Lower lobe of right lung (tissue), 2 donors: Measurements from ENCODE around the gene FGF11. TPM values are rescaled to one million over a fixed set of nuclear protein-coding genes. Genes with fewer than 3 reads are reported as not detected.

ENCODE experiments used
- ATAC-seq, 2 donors: fragments of 200-7000 bp; cut with Tn5 transposase; one replicate each; pipeline ENCODE4 v1.9.1; 2020 to 2022; ENCODE audit warnings: mild to moderate bottlenecking in 2 of 2, moderate library complexity in 2 of 2
- DNase-seq: peaks from one replicate; pipeline ENCODE4 v3.0.0-alpha.2; 2020
- H3K27ac ChIP-seq: fragments of 200-600 bp; one replicate; pipeline ENCODE4 v1.8.0; 2022
- H3K27me3 ChIP-seq: fragments of 200-600 bp; one replicate; pipeline ENCODE4 v1.8.0; 2022; ENCODE audit warnings: low read depth
- H3K36me3 ChIP-seq: fragments of 200-600 bp; one replicate; pipeline ENCODE4 v1.8.0; 2022; ENCODE audit warnings: mild to moderate bottlenecking
- H3K4me1 ChIP-seq: fragments of 200-600 bp; one replicate; pipeline ENCODE4 v1.8.0; 2022
- H3K4me3 ChIP-seq: fragments of 200-600 bp; one replicate; pipeline ENCODE4 v1.8.0; 2022; ENCODE audit warnings: mild to moderate bottlenecking
- H3K9me3 ChIP-seq: fragments of 200-600 bp; one replicate; pipeline ENCODE4 v1.8.0; 2022
- CTCF ChIP-seq: fragments of 200-600 bp; IDR thresholded peaks from one replicate; pipeline ENCODE4 v1.8.0; 2022; ENCODE audit warnings: antibody characterized with exemption, mild to moderate bottlenecking
- intact Hi-C: fragments of 100-400 bp; cut with DNase I; formaldehyde crosslinking; loops from one replicate; pipeline ENCODE4 v1.11.0; 2022
- total RNA-seq: library from RNA; stranded (reverse); fragmentation: NEBNext Ultra II Directional; extraction: Animal tissue kit (Norgen Biotek cat#: 25700); gene quantifications from one replicate; pipeline ENCODE4 v1.2.1, GENCODE V29; 2021
- donor health status: DM: no; HTN: yes; CAD: no; lungs with severe emphysema.

Gene FGF11
- total RNA-seq, 1 donor from 2014 or later: 1.2 TPM

GRCh38 chr17:7483255-7484066, 44.1 kb downstream of the FGF11 start:
- peak; percentile 80 to 85 for ATAC-seq
- no peaks in the 10 kb centered on the region for H3K27me3 ChIP-seq
- H3K27ac ChIP-seq: peak overlapping the region; percentile 100
- peaks cover 52% of the 10 kb centered on the region for H3K4me1 ChIP-seq
- peak overlapping the region; percentile 77 for H3K4me3 ChIP-seq
- intact Hi-C loops: no loop called here
- DNase-seq: peak; percentile 93
- H3K36me3 ChIP-seq: no peaks in the 10 kb centered on the region
- TF ChIP-seq CTCF: no peak
- no peaks in the 10 kb centered on the region for H3K9me3 ChIP-seq

- H3K4me1 ChIP-seq: peaks cover 60% of the 10 kb centered on the region
Measured at GRCh38 chr17:7484067-7484918, 45.0 kb downstream of the FGF11 start, which contains the start of gene POLR2A. POLR2A (plus strand) TSS chr17:7484366.

GRCh38 chr17:7484919-7485377, 45.6 kb downstream of the FGF11 start:
- no peak for ATAC-seq
- Histone ChIP-seq H3K36me3 (no peaks in the 10 kb centered on the region), H3K27me3 (no peaks in the 10 kb centered on the region), H3K4me3 (peak overlapping the region; percentile 77), H3K4me1 (peaks cover 65% of the 10 kb centered on the region), H3K27ac (peak overlapping the region; percentile 100), H3K9me3 (no peaks in the 10 kb centered on the region)
- TF ChIP-seq CTCF: no peak
- intact Hi-C loops: no loop called here
- DNase-seq: no peak

More at GRCh38 chr17:7484067-7484918, 45.0 kb downstream of the FGF11 start, which contains the start of gene POLR2A:
- intact Hi-C loops: no loop called here
- peak within 1 kb of the TSS; percentile 77 for H3K4me3 ChIP-seq
- no peaks in the 10 kb centered on the region for H3K9me3 ChIP-seq
- TF ChIP-seq CTCF: peak; percentile 17
- DNase-seq: peak; percentile 98
- peak; percentile 90 to 93 for ATAC-seq
- peak within 1 kb of the TSS; percentile 100 for H3K27ac ChIP-seq
- no peaks in the 10 kb centered on the region for H3K36me3 ChIP-seq
- no peaks in the 10 kb centered on the region for H3K27me3 ChIP-seq

GRCh38 chr17:7486181-7486580, 46.9 kb downstream of the FGF11 start:
- Histone ChIP-seq H3K36me3 (no peaks in the 10 kb centered on the region), H3K4me1 (peaks cover 68% of the 10 kb centered on the region), H3K27ac (no peak overlapping the region), H3K27me3 (no peaks in the 10 kb centered on the region), H3K9me3 (no peaks in the 10 kb centered on the region), H3K4me3 (peak overlapping the region; percentile 77)
- intact Hi-C loops: no loop called here
- TF ChIP-seq CTCF: no peak
- ATAC-seq (no peak), DNase-seq (no peak)

GRCh38 chr17:7490144-7490543, 50.8 kb downstream of the FGF11 start:
- intact Hi-C loops: no loop called here
- DNase-seq (no peak), ATAC-seq (no peak)
- Histone ChIP-seq H3K9me3 (no peaks in the 10 kb centered on the region), H3K27ac (no peak overlapping the region), H3K4me1 (peaks cover 76% of the 10 kb centered on the region), H3K27me3 (no peaks in the 10 kb centered on the region), H3K4me3 (no peak overlapping the region), H3K36me3 (peaks cover 18% of the 10 kb centered on the region)
- no peak for TF ChIP-seq CTCF
